Stimulated activated CD8-positive, alpha-beta memory T cell treated with anti-CD3 and anti-CD28 coated beads, Interleukin-15, amount 100 ng/mL, for 1 hour (primary cell): ENCODE data around the gene GADD45A.

Experiments
- DNase-seq: peaks from one replicate; pipeline ENCODE4 v3.0.0-alpha.2; 2020; ENCODE audit warnings: low read depth

Gene GADD45A

DNA sequence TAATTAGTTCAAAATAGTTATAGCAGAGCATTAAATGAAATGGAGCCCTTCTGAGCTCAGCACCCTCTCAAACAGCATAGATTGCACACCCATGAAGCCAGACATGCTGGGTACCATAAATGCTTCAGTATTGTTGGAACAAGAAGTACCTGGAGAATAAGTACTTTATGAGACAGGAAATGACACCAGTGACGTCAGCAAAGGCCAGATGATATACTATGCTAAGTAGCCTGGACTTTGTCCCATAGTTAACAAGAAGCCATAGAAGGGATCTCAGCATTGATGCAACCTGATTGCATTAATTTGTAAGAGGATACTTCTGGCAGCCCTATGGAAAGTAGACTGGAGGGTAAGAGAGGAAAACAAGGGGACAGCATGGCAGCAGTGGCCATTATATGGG, 16.3 kb upstream of the GADD45A start:
- no peak for DNase-seq

DNA sequence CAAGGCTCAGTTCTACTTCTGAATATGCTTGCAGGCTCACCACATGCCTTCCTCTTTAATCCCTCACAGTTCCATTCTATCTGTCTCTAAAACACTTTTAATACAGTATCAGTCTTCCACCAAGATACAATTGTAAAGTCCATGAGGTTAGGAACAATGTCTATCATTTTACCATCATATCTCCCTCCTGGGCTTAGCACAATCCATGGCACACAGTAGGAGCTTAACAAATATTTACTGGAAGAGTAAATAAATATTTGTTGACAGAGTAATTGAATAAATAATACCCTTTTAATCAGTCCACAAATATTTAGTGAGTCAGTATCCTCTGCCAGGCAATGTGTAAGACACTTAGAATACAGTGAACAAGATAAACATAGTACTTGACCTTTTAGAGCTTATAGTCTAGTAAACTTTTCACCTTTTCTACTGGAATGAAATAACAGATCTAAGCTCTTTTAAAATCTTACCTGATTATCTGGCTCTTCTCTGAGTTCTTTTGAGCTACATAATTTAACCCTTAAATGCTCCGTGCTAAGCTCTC, 12.7 kb upstream of the GADD45A start:
- DNase-seq, result no peak

DNA sequence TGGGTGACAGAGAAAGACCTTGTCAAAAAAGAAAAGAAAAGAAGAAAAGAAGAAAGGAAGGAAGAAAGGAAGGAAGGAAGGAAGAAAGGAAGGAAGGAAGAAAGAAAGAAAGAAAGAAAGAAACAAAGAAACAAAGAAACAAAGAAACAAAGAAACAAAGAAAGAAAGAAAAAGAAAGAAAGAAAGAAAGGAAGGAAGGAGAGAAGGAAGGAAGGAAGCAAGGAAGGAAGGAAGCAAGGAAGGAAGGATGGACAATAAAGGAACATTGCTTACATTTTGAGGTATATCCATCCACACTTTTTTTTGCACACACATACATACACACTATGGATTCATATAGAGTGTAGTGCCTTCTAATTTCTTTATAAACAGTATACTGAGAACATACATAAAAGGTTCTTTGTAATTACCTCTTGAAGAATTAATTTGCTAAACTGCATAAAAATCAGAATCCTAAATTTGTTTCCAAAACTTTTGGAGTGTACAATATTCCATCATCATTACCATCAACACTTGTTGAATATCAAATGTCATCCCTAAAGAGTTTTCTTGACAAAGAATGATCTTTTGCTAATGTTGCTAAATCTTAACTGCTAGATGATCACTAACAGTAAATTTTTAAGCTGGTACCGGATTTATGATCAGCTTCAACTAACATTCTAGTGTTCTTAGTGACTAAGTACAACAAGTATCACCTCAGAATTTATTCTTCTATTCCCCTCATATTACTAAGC, 11.4 kb upstream of the GADD45A start:
- no peak for DNase-seq

DNA sequence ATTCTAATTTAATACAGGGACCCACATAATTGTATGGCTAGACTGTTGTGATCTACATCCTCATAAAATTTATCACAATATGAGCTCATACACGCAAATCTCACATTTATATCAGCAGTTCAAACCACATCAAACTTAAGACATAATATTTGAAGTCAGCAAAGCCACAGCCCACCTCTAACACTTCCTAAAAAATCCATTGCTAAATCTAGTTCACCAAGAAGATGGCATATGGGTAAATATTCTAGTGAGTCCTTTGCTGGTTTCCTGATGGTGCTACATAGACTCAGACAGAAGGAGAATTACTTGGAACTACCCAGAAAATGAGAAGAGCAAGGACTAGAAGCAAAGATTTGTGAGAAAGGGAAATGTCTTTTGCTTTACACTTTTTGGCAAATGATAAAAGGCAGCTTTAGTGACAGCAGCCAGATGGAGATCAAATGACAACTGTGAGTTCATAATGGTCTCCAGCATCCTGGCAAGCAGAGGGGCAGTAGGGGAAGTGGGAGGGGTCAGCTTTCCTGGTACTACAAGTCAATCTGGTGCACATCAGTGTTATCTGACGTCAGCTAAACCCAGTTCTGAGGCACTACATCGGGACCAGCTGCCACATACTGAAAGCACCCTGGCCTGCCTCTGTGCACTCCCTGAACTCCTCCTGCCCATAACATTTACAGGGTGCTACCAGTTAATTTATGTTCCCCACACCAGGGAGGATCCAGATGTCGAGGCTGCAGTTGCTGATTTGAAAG, 10.6 kb upstream of the GADD45A start:
- DNase-seq, result peak; percentile 20

DNA sequence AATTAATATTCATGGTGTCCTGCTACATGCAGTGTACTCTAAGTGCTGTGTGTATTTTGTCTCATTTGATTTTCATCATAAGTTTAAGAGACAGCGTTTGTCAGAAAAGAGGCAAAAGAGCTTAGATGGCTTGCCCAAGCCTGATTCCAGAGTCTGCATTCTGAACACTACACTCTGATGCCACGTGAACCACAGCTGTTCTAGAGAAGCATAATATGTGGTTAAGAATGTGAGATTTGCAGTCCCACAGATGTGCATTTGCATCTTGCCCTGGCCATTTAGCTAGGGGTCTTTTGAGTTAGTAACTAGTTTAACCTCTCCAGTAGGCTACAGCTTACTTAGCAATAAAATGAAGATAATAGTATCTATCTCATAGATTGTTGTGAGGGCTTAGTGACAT, 9.2 kb upstream of the GADD45A start:
- DNase-seq, result no peak

DNA sequence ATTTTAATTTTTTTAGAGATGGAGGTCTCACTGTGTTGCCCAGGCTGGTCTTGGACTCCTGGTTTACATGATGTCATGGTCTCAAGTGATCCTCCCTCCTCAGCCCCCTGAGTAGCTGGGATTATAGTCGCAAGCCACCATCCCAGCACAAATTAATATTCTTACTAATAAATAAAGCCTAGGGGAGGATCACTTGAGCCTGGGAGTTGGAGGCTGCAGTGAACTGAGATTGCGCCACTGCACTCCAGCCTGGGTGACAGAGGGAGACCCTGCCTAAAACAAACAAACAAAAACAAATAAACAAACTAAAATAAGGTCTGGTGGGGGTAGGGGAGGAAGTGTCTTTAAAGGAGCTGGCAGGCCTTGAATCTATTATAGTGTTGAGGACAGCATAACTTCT, 8.7 kb upstream of the GADD45A start:
- no peak for DNase-seq

DNA sequence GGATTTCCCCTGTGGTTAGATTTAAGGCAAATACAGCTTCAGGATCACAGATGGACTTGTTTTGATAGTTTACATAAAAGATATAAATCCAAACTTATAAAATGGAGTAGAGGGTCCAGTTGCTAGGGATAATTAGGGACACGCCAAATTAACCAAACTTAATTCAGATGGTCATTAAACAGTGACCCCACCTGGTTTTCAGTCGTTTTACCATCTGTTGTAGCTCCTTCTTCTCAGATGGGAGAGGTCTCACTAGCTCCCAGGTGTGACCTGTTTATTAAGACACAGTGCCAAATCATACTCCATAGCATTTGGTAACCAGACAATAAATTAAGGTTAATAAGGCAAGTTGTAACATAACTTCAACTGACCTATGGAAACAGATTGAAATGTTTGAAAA, 8.1 kb upstream of the GADD45A start:
- no peak for DNase-seq

DNA sequence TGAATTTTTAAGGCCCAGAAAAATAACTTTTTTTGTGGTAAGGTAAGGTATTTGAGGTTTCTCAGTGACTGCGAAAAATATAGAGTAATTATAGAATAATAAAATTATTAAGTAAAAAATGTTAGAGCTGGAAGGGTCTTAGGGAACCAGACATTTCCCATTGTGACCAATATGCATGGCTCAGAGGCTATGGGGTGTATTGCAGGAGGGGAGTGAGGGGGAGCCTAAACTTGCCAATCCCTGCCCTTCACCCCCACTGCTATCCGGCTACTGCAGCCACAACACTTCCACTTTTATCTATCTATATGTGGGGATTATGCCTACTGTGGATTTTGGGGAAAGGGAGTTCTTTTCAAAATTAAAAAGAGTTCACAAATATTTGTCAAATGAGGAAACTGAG, 7.6 kb upstream of the GADD45A start:
- DNase-seq, result no peak

DNA sequence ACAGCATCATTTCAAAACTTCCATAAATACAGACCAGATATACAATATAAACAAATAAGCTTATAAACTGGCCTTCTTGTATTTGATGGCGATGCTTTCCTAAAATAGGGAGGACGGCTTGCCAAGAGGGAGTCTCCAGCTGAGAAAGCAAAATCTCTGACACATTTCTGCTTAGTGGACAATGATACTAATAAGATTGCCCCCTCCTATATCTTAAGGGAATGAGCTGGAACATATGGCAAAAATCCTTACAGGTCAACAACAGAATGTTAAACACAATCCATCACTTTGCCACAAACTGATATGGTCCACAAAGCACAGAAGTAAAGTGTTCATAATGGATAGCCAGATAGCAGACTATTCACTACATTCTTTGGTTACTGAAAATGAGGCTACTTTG, 7.1 kb upstream of the GADD45A start:
- DNase-seq, result no peak

DNA sequence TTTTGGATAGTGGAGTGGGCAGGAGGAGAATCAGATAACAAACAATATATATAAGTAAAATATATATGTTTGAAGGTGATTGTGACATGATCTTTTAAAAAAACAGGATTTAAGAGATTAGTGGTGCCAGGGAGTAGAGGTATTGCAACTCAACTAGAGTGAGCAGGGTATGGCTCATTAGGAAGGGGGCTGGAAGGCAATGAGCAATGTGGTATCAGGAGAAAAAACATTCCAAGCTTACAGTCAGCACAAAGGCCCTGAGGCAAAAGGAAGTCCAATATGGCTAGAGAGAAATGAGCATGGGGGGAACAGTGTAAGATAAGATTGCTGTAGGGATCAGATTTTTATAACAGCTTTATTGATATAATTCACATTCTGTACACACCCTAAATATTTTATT, 5.3 kb upstream of the GADD45A start:
- DNase-seq, result no peak

DNA sequence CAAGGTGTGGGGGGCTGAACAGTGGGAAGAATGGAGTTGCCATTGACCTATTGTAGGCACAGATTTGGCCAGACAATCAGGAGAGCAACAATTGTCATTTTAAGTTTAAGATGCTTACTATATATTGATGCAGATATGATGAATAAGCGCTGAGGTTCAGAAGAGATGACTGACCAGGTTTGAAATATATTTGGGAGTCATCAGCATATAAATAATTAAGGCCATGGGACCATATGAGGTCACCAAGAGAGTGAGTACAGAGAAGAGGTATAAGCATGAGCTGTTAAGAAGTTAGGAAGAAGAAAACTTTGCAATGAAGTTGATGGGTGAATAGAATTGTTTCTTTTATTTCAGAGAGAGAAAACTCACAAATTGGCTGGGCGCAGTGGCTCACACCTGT, 4.5 kb upstream of the GADD45A start:
- DNase-seq, result no peak

DNA sequence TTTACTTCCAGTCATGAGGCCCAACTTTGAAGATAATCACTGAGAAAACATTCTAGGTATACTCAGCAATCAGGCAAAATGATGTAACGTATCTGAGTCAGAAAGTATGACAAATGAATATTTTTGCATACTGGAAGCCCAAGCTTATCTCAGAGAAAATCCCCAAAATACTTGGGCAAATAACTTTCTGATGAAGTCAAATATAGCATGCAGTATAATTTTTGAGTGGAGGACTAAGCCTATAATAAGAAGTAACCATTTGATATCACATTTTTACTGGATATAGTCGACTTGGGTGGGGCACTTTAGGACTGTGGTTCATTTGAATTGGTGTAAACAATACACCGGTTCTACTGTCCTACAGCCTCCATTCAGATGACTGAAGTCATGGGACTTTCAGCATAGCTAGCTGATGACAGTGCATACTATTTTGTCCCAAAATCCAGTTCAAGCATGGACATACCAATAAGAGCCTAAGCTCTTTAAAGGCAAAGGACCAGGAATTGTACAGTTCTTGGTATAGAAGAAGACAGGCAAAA, 2.3 kb upstream of the GADD45A start:
- DNase-seq, result no peak

DNA sequence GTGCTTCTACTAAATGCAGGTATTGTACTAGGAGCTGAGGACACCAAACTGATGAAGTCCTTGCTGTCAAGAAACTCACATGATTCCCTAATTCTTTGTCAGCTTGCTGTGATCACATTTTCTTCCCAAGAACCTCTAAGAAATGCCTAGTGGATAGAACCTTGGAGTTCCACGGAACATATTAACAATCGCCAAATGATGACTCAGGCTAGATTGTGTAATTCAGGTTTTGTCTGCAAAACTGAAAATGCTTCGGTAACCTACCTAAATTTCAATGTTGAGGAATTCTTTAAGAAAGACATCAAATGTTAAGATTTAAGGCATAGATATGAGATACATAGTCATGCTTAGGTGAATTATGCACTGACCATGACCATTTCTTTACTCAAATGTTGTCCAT, 1.7 kb upstream of the GADD45A start:
- no peak for DNase-seq

DNA sequence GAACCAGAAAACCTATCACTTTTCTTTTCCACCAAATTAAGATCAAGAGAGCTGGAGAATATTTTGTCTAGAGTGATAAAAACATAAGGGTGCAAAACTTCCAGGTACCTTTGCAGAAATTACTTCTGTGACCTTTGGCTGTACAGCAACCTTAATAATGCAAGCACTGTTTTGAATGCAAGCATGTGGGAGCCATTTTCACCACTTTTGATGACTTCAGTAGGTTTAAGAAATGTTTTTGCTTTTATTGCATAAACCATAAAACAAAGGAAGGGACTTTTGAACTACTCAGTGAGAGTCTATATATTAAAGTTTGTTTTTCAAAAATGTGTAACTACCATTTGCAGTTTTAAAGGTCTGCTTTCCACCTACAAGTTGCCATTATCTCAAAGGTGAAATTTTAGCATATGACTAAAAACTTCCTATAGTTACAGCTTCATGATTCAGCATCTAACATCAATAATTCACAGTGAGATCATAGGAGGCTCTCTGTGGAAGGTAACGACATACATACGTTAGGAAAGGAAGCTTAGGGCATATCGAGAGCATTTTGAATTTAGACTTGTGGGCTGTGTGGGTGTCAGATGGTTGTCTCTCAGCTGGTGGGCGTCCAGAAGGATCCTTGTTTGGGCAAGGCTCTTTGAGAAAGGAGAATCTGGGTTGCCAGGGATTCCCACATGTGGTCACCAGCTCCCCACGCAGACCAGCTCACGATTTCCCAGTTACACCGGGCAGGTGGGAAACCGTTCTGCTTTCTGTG, 1.1 kb upstream of the GADD45A start:
- DNase-seq, result no peak

DNA sequence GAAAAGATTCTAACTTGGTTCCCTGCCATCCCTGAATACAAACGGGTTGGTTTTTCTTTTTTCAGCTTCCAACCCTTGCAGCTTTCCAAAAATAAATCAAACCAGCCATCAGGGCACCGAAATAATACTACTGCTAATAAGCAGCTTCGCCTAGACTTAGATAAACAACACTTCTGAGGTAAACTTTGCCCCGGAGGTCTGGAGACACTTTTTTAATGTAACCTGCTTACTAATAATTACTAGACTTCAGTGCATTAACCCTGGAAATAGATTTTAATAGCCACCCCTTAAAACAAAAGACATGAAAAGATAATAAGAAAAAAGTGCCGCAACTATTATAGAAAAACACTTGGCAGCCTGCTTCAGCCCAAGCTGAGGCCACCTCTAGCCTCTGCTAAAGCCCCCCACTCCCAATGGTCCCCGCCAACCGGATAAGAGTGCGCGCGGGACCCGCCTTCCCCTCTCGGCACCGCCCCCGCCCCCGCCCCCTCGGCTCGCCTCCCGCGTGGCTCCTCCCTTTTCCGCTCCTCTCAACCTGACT, 405 bp upstream of the GADD45A start:
- DNase-seq, result no peak

DNA sequence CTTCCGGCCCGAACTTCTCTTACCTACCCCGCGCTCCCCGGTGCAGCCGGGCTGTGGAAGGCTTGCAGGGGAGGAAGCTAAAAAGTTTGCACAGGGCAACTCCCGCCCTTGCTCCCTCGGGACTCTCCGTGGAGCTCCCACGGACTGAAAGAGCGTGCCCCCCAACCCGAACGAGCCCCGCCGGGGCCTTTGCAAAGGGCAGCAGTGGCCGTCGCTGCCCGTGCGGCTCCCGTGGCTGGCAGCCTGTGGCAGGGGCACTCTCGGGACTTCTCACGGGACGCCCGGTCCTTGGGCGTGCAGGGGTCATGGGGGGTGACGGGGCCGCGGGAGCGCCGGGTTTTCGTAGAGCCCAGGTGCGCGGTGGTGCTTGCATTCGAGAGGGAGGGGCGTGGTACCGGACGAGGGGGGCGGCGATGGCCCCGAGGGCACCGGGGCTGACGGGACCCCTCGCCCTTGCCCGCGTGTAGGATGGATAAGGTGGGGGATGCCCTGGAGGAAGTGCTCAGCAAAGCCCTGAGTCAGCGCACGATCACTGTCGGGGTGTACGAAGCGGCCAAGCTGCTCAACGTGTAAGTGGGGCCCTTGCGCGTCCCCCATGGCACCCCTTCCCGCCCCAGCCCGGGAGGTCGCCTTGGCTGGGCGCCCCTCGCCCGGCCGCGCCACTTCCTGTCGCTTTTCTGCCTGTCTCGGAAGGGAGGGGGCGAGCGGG, 711 bp downstream of the GADD45A start:
- DNase-seq, result peak; percentile 20

DNA sequence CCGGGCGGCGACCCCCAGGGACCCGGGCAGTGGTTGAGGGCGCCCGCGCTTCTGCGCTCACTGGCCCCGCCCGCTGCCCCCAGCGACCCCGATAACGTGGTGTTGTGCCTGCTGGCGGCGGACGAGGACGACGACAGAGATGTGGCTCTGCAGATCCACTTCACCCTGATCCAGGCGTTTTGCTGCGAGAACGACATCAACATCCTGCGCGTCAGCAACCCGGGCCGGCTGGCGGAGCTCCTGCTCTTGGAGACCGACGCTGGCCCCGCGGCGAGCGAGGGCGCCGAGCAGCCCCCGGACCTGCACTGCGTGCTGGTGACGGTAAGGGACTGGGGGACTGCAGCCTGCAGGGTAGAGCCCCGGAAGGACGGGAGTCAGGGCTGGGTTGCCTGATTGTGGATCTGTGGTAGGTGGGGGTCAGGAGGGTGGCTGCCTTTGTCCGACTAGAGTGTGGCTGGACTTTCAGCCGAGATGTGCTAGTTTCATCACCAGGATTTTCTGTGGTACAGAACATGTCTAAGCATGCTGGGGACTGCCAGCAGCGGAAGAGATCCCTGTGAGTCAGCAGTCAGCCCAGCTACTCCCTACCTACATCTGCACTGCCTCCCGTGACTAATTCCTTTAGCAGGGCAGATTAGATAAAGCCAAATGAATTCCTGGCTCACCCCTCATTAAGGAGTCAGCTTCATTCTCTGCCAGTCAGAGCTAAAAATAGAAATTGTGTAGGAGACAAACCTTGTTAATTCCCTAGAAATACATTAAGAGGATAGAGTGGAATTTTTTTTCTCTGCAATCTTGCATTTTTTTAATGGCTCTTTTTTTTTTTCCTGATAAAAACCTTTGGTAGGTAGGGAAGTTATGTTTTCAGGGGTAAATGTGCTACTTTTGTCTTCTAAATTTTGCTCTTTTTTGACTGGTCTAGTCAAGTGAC, 1.5 kb downstream of the GADD45A start:
- DNase-seq, result peak; percentile 10

DNA sequence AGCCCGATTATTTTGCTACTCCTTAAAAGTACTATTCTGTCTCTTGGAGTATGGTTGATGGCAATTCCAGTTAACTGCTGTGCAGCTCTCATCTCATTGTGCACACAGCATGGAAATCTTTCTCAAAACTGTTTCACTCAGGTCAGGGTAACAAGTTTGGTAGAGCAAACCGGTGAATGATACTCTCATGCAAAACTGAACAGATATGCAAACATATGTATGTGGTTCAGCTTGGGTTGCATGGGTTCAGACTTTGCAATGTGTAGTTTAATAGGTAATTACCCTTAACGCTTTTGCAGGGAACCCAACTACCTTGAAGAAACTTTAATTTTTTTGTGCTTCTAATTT, 2.2 kb downstream of the GADD45A start:
- DNase-seq, result no peak

DNA sequence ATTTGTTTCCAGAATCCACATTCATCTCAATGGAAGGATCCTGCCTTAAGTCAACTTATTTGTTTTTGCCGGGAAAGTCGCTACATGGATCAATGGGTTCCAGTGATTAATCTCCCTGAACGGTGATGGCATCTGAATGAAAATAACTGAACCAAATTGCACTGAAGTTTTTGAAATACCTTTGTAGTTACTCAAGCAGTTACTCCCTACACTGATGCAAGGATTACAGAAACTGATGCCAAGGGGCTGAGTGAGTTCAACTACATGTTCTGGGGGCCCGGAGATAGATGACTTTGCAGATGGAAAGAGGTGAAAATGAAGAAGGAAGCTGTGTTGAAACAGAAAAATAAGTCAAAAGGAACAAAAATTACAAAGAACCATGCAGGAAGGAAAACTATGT, 2.6 kb downstream of the GADD45A start:
- DNase-seq, result no peak

DNA sequence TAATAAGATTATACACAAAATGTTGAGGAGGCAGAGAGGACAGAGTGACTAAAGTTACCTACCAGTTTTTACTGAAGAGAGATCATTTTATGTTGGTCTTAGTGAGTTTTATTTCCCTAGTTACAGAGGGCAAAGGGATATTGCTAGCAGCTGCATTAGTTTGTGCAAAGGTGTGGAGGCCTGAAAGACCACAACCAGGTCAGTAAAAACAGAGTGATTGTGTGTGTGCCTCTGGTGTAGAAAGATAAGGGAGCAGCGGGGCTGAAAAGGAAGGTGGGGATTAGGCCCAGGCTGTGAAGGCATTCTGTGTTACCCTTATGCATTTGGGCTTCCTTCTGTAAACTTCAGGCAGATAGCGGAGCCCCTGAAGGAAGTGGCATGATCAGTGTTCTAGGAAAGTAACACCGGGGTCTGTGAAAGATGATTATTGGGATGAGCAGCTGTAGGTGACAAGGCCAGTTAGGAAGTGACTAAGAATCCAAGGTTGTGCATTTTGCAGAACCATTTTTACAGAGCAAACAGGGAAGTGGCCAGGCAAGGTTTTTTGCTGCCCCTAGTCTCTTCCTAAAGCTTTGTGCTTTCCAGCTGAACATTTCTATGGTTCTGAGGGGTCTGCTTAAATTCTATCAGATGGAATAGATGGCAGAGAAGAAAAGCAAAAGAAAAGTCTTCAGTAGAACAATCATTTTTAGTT, 3.7 kb downstream of the GADD45A start:
- no peak for DNase-seq
